Peyer's patch (tissue), 4 donors: Measurements from ENCODE around the gene SMARCC2.

Source experiments
- POLR2A ChIP-seq, 2 donors: fragments of 450-650 bp; IDR thresholded peaks; one replicate each; pipeline ENCODE4 v1.5.1; 2017; ENCODE audit warnings: antibody characterized with exemption in 2 of 2, mild to moderate bottlenecking in 2 of 2, moderate library complexity in 2 of 2
- TF ChIP-seq, protein P1 (sequence below), 6 experiments: fragments of 450-650 bp in 4 of 6; fragments of 200-600 bp in 2 of 6; sonication (generic) in 1 of 6; IDR thresholded peaks; one replicate each; pipeline ENCODE4 v1.5.1; 2017 to 2019; ENCODE audit warnings: antibody characterized with exemption in 6 of 6, mild to moderate bottlenecking in 3 of 6, moderate library complexity in 1 of 6

GRCh38 chr12:56129942-56130495, 59.3 kb downstream of the SMARCC2 start:
- no peak for TF ChIP-seq POLR2A (IDR thresholded peaks at IDR 0.05)
- TF ChIP-seq, protein P1, sequence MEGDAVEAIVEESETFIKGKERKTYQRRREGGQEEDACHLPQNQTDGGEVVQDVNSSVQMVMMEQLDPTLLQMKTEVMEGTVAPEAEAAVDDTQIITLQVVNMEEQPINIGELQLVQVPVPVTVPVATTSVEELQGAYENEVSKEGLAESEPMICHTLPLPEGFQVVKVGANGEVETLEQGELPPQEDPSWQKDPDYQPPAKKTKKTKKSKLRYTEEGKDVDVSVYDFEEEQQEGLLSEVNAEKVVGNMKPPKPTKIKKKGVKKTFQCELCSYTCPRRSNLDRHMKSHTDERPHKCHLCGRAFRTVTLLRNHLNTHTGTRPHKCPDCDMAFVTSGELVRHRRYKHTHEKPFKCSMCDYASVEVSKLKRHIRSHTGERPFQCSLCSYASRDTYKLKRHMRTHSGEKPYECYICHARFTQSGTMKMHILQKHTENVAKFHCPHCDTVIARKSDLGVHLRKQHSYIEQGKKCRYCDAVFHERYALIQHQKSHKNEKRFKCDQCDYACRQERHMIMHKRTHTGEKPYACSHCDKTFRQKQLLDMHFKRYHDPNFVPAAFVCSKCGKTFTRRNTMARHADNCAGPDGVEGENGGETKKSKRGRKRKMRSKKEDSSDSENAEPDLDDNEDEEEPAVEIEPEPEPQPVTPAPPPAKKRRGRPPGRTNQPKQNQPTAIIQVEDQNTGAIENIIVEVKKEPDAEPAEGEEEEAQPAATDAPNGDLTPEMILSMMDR (IDR thresholded peaks at IDR 0.05), result no peak
